OCI-LY1 (cell line): Measurements from ENCODE around the gene OXER1.
A peak's percentile ranks its signal among the peaks of the same experiment; 100 is the strongest.

Experiments
- H2AFZ ChIP-seq: fragments of 200-600 bp; sonication (generic), shearing (Covaris generic); 2 replicates; pipeline ENCODE4 v1.6.0; 2014; ENCODE audit warnings: antibody characterized with exemption, mild to moderate bottlenecking, low read length
- H3F3A ChIP-seq: fragments of 200-600 bp; sonication (generic), shearing (Covaris generic); 2 replicates; pipeline ENCODE4 v1.6.0; 2014; ENCODE audit warnings: mild to moderate bottlenecking, antibody characterized with exemption, low read length, moderate library complexity; ENCODE audit not compliant: insufficient read depth
- H3K27ac ChIP-seq: fragments of 200-600 bp; sonication (generic); 2 replicates; pipeline ENCODE4 v1.5.1; 2014; ENCODE audit warnings: low read length, mixed run types, mild to moderate bottlenecking, low read depth; ENCODE audit not compliant: poor library complexity, severe bottlenecking
- H3K27me3 ChIP-seq: fragments of 200-600 bp; sonication (generic); 2 replicates; pipeline ENCODE4 v1.6.0; 2014; ENCODE audit warnings: antibody characterized with exemption, mild to moderate bottlenecking, low read length, moderate library complexity; ENCODE audit not compliant: insufficient read depth
- H3K36me3 ChIP-seq: fragments of 200-600 bp; sonication (generic); 2 replicates; pipeline ENCODE4 v1.6.1; 2014; ENCODE audit warnings: mild to moderate bottlenecking, antibody characterized with exemption, low read length, moderate library complexity, mixed read lengths; ENCODE audit not compliant: insufficient read depth
- H3K4me1 ChIP-seq: fragments of 200-600 bp; sonication (generic); 2 replicates; pipeline ENCODE4 v1.5.1; 2014; ENCODE audit warnings: mild to moderate bottlenecking, low read length, moderate library complexity; ENCODE audit not compliant: insufficient read depth, severe bottlenecking
- H3K4me2 ChIP-seq: fragments of 200-600 bp; sonication (generic), shearing (Covaris generic); 2 replicates; pipeline ENCODE4 v1.6.1; 2014; ENCODE audit warnings: low read length
- H3K4me3 ChIP-seq: fragments of 200-600 bp; sonication (generic); 2 replicates; pipeline ENCODE4 v1.5.1; 2014; ENCODE audit warnings: low read length, low read depth, mild to moderate bottlenecking, mixed read lengths; ENCODE audit not compliant: poor library complexity, severe bottlenecking
- H3K79me2 ChIP-seq: fragments of 200-600 bp; shearing (Covaris generic); 2 replicates; pipeline ENCODE4 v1.6.1; 2016; ENCODE audit warnings: mixed run types, low read length, mixed read lengths; ENCODE audit not compliant: insufficient read depth
- H3K9ac ChIP-seq: fragments of 200-600 bp; sonication (generic), shearing (Covaris generic); 2 replicates; pipeline ENCODE4 v1.6.1; 2014; ENCODE audit warnings: mild to moderate bottlenecking, low read length, mixed read lengths
- H3K9me2 ChIP-seq: fragments of 200-600 bp; sonication (generic), shearing (Covaris generic); 2 replicates; pipeline ENCODE4 v1.6.1; 2014; ENCODE audit warnings: low read depth, mild to moderate bottlenecking, low read length, mixed read lengths
- H3K9me3 ChIP-seq: fragments of 200-600 bp; shearing (Covaris generic); 2 replicates; pipeline ENCODE4 v1.6.1; 2014; ENCODE audit warnings: low read length, mixed read lengths
- H4K20me1 ChIP-seq: fragments of 200-600 bp; sonication (generic), shearing (Covaris generic); 2 replicates; pipeline ENCODE4 v1.6.0; 2016; ENCODE audit warnings: mild to moderate bottlenecking, low read length; ENCODE audit not compliant: insufficient read depth
- EZH2 ChIP-seq: fragments of 200-600 bp; sonication (generic), shearing (Covaris generic); IDR thresholded peaks from 2 replicates; pipeline ENCODE4 v1.8.0; 2017; ENCODE audit warnings: borderline replicate concordance, mixed run types, mild to moderate bottlenecking, antibody characterized with exemption, low read length, moderate library complexity, mixed read lengths
- TF ChIP-seq, protein P1 (sequence below): fragments of 200-600 bp; sonication (generic), shearing (Covaris generic); IDR thresholded peaks from 2 replicates; pipeline ENCODE4 v1.5.1; 2017; ENCODE audit warnings: mild to moderate bottlenecking, antibody characterized with exemption, low read length, moderate library complexity, mixed read lengths

Gene OXER1

DNA sequence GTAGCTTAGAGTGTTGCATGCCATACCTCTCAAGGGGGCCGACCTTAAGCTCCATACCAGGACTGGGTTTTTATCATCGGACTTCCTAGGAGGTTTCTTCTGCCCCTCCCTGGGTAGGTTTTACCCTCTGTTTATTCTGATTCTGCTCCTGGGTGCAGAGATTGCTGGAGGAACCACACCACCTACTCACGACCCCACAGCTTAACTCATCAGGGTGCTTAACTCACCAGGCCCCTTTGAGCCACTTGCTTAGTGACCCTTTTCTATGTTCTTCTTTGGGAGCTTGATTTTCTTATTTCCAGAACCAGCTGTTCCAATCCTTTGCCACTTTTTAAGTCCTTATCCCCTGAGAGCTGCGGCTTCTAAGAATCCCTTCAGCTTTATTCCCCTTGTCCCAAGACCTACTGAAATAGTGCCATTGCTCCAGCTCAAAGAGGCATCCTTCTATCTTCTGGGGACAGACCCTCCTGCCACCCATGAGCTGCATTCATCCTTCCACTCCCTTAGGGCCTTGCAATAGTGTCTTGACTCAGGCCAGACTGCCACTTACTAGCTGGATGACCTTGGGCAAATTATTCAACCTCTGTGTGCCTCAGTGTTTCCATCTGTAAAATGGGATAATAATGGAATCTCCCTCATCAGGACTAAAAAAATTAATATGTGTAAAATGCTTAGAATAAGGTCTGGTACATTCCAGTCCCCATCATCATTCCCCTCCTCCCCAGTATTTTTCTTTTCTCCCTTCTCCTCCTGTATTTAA, 5.8 kb downstream of the OXER1 start:
- H3K27ac ChIP-seq: no peak overlapping the region
- no peaks in the 10 kb centered on the region for H3K27me3 ChIP-seq
- no peaks in the 10 kb centered on the region for H3K9me3 ChIP-seq
- no peak overlapping the region for H3K4me2 ChIP-seq
- H3K9ac ChIP-seq: no peak overlapping the region
- H3K4me1 ChIP-seq: peaks cover 41% of the 10 kb centered on the region
- no peaks in the 10 kb centered on the region for H4K20me1 ChIP-seq
- H3K4me3 ChIP-seq: no peak overlapping the region
- H3K36me3 ChIP-seq: peaks cover 10% of the 10 kb centered on the region; the same call in 1 of the 2 replicates
- no peak overlapping the region for H2AFZ ChIP-seq
- no peaks in the 10 kb centered on the region; the same call in 1 of the 2 replicates for H3F3A ChIP-seq
- no peaks in the 10 kb centered on the region for H3K79me2 ChIP-seq
- H3K9me2 ChIP-seq: no peaks in the 10 kb centered on the region
- TF ChIP-seq EZH2: no peak
- TF ChIP-seq, protein P1, sequence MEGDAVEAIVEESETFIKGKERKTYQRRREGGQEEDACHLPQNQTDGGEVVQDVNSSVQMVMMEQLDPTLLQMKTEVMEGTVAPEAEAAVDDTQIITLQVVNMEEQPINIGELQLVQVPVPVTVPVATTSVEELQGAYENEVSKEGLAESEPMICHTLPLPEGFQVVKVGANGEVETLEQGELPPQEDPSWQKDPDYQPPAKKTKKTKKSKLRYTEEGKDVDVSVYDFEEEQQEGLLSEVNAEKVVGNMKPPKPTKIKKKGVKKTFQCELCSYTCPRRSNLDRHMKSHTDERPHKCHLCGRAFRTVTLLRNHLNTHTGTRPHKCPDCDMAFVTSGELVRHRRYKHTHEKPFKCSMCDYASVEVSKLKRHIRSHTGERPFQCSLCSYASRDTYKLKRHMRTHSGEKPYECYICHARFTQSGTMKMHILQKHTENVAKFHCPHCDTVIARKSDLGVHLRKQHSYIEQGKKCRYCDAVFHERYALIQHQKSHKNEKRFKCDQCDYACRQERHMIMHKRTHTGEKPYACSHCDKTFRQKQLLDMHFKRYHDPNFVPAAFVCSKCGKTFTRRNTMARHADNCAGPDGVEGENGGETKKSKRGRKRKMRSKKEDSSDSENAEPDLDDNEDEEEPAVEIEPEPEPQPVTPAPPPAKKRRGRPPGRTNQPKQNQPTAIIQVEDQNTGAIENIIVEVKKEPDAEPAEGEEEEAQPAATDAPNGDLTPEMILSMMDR: no peak

DNA sequence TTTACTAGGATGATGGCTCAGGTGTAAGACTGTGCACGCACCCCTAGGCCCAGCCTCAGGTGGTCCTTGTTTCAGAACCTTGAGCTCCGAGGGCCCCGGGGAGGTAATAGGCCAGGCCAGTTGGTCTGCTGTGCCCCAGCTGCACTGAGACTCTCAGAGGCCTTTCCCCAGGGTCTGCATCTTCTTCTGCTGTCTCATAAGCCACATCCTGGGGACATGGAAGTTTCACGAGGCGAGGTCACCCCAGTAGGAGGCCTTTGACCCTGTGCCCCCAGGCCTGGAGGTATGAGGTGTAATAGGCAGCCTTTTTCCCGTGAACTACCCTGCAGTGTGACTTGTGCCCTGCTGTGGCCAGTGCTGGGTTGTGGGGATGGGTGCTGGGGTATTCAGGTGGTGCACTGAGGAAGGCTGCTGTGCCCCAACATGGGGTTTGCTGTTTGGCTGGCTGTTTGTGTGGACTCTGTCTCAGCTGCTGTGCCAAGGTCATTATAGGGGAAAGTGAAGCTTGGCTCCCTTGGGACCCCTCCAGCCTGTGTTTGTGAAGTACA, 6.9 kb downstream of the OXER1 start:
- no peak overlapping the region for H3K4me3 ChIP-seq
- no peaks in the 10 kb centered on the region for H3K9me3 ChIP-seq
- H3K27me3 ChIP-seq: no peaks in the 10 kb centered on the region
- peaks cover 52% of the 10 kb centered on the region for H3K4me1 ChIP-seq
- peaks cover 10% of the 10 kb centered on the region; the same call in 1 of the 2 replicates for H3K36me3 ChIP-seq
- no peaks in the 10 kb centered on the region for H3K79me2 ChIP-seq
- H4K20me1 ChIP-seq: no peaks in the 10 kb centered on the region
- H3K4me2 ChIP-seq: 0 out of 2 replicates have a peak overlapping the region, but pooled peaks have one; percentile 55
- no peaks in the 10 kb centered on the region; the same call in 1 of the 2 replicates for H3F3A ChIP-seq
- H3K9ac ChIP-seq: no peak overlapping the region; the same call in 1 of the 2 replicates
- peak overlapping the region; percentile 96 for H3K27ac ChIP-seq
- TF ChIP-seq, protein P1: no peak
- no peak for TF ChIP-seq EZH2
- H3K9me2 ChIP-seq: no peaks in the 10 kb centered on the region
- no peak overlapping the region for H2AFZ ChIP-seq

DNA sequence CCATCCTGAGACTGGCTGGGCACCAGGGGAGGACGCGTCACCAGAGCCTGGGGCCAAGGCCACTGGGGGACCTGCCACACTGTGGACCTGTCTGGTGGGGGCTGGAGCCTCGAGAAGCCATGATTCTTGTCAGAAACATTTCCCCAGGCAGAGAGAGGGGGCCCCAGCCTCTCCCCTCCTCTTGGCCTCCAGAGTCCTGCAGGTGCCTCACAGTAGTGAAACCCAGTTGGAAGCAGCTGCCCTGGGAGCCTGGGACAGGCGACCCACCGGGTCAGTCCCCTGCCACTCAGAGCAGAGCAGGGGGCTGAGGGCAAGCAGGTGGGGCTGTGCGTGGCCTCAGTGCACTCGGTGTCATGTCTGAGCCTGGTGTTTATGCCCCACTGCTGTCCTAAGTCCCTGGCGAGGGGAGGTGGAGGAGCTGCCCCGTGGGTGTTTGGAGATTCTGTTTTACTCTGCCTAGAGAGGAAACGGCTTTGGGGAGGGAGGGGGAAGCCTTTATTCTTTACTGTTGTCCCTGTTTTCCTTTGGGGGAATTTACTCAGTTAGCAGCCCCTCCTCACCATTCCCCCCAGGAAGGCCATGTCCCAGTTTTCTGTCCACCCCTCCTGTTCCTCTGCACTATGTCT, 7.7 kb downstream of the OXER1 start:
- Histone ChIP-seq H3K9ac (peak overlapping the region; percentile 57; the same call in 1 of the 2 replicates), H2AFZ (no peak overlapping the region), H3K9me3 (no peaks in the 10 kb centered on the region), H3K36me3 (peaks cover 16% of the 10 kb centered on the region; the same call in 1 of the 2 replicates), H3K79me2 (no peaks in the 10 kb centered on the region), H3K4me3 (peak overlapping the region; percentile 33), H4K20me1 (no peaks in the 10 kb centered on the region), H3K4me2 (peak overlapping the region; percentile 55), H3K27ac (peak overlapping the region; percentile 96), H3F3A (peaks cover 4% of the 10 kb centered on the region; the same call in 1 of the 2 replicates), H3K27me3 (no peaks in the 10 kb centered on the region), H3K9me2 (no peaks in the 10 kb centered on the region), H3K4me1 (peaks cover 60% of the 10 kb centered on the region)
- TF ChIP-seq EZH2: no peak
- TF ChIP-seq, protein P1: no peak
